IPS-NIHi11 (cell line): Measurements from ENCODE around the gene CSH2.
"Not testable (repeated sequence)": the region's sequence is repeated elsewhere in the genome, so short reads cannot be mapped to it uniquely, and the experiment has no call there.

Experiments used
- DNase-seq: peaks from one replicate; pipeline ENCODE4 v3.0.0; 2012; ENCODE audit warnings: mixed read lengths, low spot score

CSH2 gene

DNA sequence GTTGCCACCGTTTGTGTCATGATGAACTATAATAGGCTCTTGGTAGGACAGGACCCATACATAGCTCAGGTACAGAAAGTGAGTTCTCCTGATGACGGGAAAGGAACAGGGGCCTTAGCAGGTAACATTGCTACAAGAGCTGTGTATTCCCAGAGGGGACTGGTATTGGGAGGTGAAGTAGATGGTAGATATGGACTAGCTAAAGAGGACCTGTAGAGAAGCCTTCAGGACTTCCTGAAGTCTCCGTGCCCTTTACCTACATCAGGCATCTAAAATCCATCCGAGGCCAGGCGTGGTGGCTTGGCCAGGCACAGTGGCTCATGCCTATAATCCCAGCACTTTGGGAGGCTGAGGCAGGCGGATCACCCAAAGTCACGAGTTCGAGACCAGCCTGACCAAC, 18.3 kb downstream of the CSH2 start:
- DNase-seq, result no peak

DNA sequence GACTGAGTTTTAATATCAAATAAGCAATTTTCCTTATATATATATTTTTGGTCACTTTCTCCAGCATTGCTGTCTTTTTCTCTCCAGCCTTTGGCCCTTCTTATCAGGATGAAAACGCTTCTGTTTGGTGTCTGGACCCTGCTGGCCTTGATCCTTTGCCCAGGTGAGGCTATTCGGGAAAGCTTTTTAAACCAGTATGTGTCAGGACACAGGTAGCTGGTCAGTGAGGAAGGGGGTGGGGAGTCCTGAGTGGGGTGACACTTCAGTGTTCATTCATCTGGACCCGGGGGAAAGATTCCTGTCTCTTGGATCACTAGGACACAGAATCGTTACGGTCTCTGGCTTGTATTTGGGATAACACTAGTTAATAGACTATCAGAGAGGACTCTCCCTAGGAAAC, 18.8 kb downstream of the CSH2 start:
- DNase-seq, result no peak

- DNase-seq, result no peak
These were observed 20.2 kb downstream of the CSH2 start for GRCh38 chr17:63853260-63853659.

GRCh38 chr17:63850401-63850800, 23.1 kb downstream of the CSH2 start:
- no peak for DNase-seq

DNA sequence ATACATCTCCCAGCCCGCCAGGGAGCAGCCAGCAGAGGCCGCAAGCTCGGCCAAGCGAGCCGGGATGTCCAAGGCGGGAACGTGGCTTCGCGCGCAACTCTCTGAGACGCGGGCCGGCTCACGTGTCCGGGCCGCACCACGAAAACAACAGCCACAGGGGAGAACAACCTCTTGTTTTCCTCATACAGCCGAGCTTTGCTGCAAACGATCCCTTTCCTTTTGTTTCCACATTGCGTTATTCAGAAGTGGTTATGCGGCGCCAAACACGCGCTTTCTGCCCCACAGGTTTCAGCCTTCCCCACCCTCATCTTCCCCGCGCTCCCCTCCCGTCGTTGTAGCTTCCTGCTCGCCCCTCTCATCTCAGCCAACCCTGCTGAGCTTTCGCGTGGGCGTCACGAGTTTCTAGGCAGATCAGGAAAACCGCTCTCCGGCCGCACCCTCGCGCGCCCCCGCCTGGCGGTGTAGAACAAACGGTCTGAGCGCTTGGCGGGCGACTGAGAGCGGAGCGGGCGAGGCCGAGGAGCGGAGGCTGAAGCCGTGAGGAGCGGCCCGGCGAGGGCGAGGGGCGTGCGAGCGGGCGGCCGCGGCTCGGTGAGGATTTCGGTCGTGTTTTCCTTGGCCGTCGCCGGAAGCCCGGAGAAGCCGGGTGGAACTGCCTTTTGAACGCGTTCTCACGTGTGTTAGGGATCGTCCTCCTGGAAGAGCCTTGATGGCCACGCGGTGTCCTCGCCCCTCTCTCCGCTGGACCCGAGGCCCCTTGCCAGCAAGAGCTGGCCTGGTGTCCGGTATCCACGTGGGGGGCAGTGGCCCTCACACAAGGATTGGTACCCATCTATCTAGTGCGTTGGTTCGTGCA, 24.4 kb downstream of the CSH2 start:
- peak; percentile 94 for DNase-seq

- no peak for DNase-seq
These were observed 25.8 kb downstream of the CSH2 start for GRCh38 chr17:63847525-63848249.

GRCh38 chr17:63845509-63845908, 28.0 kb downstream of the CSH2 start:
- no peak for DNase-seq

DNA sequence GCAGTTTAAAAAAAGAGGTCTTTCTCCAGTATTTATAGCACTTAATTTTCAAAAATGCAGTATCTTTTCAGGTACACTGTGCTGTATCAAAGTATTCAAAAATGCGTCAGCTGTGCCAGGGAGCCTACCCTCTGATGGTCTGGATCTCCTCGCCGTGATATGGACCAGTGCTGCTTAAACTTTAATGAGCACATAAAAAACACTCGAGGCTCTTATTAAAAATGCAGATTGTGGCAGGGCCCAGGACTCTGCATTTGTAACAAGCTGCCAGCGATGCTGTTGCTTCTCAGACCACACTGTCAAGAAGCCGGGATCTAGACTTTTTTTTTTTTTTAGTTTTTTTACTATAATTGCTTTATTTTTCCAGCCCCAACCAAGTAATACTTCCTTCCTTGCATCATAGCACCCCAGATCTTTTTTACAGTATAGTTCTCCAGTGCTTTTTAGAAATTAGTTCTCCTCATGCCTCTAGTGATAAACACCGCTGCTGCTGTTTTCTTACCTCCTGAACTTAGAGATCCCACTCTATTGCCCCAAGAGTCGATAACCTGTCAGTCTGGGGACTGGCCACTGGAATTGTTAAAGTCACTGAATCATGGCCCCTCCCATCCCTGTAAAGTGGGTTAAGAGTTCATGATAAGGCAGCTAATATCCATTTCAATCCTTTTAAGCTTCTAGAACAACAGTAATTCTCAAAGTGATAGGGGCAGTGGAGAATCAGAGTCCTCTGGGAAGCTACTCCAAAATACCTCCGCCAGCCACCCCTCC, 29.4 kb downstream of the CSH2 start:
- no peak for DNase-seq

DNA sequence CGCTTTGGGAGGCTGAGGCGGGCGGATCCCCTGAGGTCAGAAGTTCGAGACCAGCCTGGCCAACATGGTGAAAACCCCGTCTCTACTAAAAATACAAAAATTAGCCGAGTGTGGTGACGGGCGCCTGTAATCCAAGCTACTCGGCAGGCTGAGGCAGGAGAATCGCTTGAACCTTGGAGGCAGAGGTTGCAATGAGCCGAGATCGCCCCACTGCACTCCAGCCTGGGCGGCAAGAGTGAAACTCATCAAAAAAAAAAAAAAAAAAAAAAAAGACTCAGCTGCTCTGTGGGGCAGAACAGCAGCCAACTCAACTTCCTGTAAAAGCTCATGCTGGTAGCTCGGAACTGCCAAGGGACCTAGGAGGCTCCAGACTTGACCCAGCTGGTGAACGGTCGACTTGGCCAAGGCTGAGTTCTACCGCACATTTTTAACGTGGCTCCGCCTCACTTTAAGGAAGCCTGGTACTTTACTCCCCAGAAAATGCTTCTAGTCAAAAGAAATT, 30.0 kb downstream of the CSH2 start:
- DNase-seq, result not testable (repeated sequence)

- DNase-seq, result peak; percentile 94
These were observed 30.7 kb downstream of the CSH2 start, which contains the start of gene SMARCD2 for GRCh38 chr17:63842540-63843386. Gene SMARCD2 (minus strand): TSS chr17:63842685. CDS start chr17:63842674, 11 bp downstream.

DNA sequence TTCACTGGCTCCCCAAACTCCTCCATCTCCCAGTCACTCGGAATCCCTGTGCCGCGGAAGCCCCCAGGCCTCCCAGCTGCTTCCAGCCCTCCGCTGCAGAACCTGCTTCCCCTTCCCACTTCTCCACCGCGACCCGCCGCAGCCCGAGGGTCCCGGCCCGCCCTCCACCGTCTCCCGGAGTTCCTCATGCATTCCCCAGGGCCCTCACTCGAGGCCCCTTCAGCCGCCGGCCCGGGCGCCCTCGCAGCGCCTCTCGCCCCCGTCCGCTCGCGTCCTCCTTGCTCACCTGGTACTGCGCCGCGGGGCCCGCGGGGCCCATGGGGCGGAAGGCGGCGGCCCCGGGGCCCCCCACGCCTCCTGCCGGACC, 31.3 kb downstream of the CSH2 start:
- DNase-seq, result no peak

GRCh38 chr17:63841350-63842172, 31.9 kb downstream of the CSH2 start:
- DNase-seq, result no peak

GRCh38 chr17:63840591-63841349, 32.7 kb downstream of the CSH2 start:
- DNase-seq, result no peak

GRCh38 chr17:63838631-63839171, 34.8 kb downstream of the CSH2 start:
- no peak for DNase-seq

- no peak for DNase-seq
These were observed 35.4 kb downstream of the CSH2 start for GRCh38 chr17:63837962-63838600.

DNA sequence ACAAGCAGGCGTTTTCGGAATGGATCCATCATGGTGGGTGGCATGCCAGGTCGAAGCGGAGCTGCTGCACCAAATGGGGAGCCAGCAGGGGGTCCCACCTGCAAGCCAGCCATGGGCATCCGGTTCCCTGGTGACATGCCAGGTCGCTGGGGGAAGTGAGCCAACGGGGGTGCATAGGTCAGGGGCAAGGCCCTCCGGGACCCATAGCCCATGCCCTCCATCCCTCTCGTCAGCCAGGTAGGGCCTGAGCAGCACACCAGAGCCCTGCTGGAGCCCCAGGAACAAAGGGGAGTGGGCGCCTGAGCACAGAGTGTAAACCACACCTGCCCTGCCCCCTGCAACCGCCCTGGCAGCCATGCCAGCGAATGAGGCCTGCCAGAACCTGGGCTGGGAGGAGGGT, 36.0 kb downstream of the CSH2 start:
- DNase-seq, result no peak

- DNase-seq, result no peak
These were observed 36.7 kb downstream of the CSH2 start for GRCh38 chr17:63836811-63837210.

DNA sequence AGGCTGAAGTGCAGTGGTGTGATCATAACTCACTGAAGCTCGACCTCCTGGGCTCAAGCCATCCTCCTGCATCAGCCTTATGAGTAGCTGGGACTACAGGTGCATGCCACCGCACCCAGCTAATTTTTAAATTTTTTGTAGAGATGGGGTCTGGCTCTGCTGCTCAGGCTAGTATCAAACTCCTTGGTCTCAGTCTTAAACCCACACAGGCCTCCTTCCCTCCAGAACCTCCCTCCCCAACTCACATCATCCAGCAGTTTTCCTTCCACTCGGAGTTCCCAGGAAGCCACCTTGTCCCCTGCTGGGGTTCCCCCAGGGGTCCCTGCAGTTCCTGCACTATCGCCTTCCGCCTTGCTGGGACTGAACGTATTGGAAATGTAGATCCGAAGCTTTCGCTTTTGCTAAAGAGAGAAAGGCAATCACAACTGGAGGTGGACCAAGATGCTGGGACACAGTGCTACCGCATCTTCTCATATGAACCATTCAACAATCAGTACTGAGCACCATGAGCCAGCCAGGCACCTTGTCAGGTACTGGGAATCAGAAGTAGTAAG, 38.2 kb downstream of the CSH2 start:
- no peak for DNase-seq
